ENCODE data around the gene FBLN2.

Gene FBLN2

DNA sequence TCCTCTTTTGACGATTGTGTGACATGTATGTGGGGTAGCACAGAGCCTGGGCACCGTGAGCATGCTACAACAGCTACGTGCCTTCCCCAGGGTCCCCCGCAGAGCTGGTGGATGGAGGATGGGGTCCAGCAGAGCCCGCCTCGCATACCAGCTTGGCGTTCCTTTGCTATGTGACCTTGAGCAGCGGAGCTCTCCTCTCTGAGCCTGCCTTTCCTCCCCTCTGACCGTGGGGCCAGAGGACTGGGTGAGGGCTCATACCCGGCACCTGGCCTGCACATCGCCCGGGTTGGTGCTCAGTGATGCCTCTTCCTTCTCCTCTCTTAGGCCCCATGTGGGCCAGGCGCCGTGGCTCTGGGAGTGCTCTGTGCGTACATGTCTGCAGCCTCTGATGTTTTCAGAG, 73.4 kb downstream of the FBLN2 start:
- no peak for DNase-seq (ENCODE audit: low spot score)

GRCh38 chr3:13623101-13623654, 74.3 kb downstream of the FBLN2 start:
- no peak for DNase-seq (ENCODE audit: low spot score)

DNA sequence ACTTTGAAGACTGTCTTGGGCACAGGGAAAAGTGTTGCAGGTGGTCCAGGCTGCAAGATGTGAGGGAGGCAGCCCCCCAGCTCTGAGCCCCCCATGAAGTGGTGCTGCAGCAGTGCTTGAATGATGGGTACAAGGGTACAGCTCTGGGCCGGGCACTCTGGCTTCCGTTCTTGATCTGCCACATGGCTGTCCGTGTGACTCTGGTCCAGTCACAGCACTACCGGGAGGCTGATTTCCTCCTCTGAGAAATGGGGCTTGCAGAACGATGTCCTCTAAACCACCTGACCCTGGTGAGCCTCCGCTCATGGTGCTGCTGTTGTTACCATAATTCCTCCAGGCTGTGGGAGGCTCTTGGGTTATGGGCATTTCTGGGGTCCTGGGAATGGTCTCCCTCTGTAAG, 75.1 kb downstream of the FBLN2 start:
- DNase-seq (ENCODE audit: low spot score) = no peak

GRCh38 chr3:13624671-13625125, 75.8 kb downstream of the FBLN2 start:
- no peak for DNase-seq (ENCODE audit: low spot score)

- no peak for DNase-seq (ENCODE audit: low spot score)
Observed at GRCh38 chr3:13626396-13626795, 77.5 kb downstream of the FBLN2 start.

DNA sequence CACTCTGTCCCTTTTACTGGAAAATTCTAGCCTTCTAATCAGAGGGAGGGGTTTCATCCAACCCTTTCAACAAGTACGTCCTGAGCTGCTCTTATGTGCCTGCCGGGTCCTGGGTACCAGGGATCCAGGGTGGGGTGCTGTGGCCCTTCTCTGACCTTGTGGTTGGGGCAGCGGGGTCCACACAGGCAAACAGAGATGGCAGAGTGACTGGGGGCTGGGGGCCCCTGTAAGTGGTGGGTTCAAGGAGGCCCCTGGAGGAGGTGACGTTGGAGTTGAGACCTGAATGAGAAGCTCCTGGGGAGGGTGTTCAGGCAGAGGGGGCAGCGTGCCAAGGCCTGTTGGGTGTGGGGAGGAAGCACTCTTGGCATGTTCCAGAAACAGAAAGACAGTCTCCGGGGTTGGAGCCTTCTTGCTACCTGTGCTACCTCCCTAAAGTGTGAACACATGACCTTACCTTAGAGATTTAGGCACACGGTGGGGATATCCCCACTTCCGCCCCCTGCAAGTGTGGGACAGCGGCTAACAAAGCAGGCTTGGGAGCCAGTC, 78.1 kb downstream of the FBLN2 start:
- DNase-seq (ENCODE audit: low spot score) = no peak

GRCh38 chr3:13627681-13628080, 78.8 kb downstream of the FBLN2 start:
- no peak for DNase-seq (ENCODE audit: low spot score)

- no peak for DNase-seq (ENCODE audit: low spot score)
Observed at GRCh38 chr3:13628432-13628831, 79.5 kb downstream of the FBLN2 start.

GRCh38 chr3:13628841-13629551, 80.1 kb downstream of the FBLN2 start:
- DNase-seq (ENCODE audit: low spot score) = no peak

GRCh38 chr3:13629644-13630043, 80.7 kb downstream of the FBLN2 start:
- DNase-seq (ENCODE audit: low spot score) = no peak

DNA sequence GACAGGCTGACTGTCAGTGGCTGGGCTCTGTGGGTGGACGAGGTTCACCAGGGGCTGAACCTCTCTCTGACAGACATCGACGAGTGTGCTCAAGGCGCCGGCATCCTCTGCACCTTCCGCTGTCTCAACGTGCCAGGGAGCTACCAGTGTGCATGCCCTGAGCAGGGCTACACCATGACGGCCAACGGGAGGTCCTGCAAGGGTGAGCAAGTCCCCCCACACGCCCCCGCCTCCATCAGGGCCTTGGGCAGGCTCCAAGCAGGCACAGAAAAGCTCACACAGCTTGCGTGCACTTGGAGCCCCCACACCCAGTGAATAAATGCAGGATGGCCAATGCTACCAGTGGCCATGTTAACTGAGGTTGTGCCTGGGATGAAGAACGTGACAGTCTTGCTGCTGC, 82.3 kb downstream of the FBLN2 start:
- DNase-seq (ENCODE audit: low spot score) = no peak

GRCh38 chr3:13633176-13633575, 84.3 kb downstream of the FBLN2 start:
- no peak for DNase-seq (ENCODE audit: low spot score)

- DNase-seq (ENCODE audit: low spot score) = no peak
Observed at GRCh38 chr3:13634151-13634550, 85.2 kb downstream of the FBLN2 start.

- DNase-seq (ENCODE audit: low spot score) = no peak
Observed at GRCh38 chr3:13634615-13635014, 85.7 kb downstream of the FBLN2 start.

DNA sequence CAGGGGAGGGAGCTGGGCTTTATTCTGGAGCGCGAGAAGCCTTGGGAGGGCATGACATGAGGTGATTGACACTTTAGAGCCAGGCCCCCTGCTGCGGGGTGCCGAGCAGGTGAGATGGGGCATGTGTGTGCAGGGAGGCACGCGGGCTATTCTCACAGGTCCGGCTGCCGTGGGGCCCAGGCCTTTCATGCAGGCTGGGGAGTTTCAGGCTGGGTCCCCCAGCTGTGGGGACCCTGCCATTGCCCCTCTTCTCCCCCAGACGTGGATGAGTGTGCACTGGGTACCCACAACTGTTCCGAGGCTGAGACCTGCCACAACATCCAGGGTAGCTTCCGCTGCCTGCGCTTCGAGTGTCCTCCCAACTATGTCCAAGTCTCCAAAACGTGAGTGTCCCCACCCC, 87.3 kb downstream of the FBLN2 start:
- no peak for DNase-seq (ENCODE audit: low spot score)

DNA sequence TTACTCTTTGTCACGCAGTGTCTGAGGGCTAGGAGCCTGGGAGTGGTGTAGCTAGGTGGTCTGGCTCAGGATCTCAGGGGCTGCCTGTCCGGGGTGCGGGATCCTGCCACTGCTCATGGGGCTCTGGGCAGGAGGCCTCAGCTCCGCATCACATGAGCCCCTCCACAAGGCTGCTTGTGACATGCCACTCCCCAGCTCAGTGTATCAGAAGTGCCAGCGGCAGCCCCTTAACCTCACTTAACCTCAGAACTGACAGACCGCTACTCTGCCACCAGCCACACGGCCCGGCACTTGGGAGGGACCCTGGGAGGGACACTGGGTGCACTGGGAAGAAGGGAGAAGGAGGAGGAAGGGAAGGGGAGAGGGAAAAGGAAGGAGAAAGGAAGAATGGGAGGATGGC, 87.9 kb downstream of the FBLN2 start:
- no peak for DNase-seq (ENCODE audit: low spot score)

- DNase-seq (ENCODE audit: low spot score) = no peak
Observed at GRCh38 chr3:13637311-13637891, 88.5 kb downstream of the FBLN2 start.

- no peak for DNase-seq (ENCODE audit: low spot score)
Observed at GRCh38 chr3:13637953-13638352, 89.0 kb downstream of the FBLN2 start.

GRCh38 chr3:13638927-13639326, 90.0 kb downstream of the FBLN2 start:
- DNase-seq (ENCODE audit: low spot score) = no peak

GRCh38 chr3:13642597-13642996, 93.7 kb downstream of the FBLN2 start:
- DNase-seq (ENCODE audit: low spot score) = no peak

DNA sequence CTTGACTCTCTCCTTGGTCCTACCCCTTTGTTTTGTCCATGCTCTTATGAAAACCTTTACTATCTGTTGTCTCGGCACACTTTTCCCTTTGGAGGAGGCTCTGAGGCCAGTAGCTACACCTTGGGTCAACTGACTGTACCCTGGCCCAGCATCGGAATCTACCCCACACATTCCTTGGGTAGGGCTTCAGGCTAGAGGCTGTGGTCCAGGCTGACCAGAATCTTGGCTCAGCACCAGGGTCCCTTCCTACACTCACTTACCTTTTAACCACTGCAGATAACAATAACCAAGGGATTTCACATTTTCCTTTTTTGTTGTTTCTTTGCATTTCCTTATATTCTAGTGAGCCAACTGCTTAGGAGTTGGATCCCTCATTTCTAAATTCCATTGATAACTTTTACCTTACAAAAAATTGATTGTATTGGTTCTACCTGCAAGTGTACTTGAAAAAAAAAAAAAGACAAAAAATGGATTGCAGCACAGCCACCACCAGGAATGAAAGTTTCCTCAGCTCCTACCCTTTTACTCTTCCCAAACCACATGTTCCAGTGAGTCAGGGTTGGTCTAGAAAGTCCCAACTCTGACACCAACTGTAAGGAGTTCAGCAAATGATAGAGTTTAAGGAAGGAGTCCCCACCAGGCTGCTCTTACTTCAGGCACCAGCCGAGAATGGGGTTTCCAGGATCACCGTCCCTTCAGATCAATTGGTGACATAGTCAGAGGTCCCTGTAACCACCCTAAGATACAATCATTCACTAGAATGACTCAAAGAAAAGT, 95.6 kb downstream of the FBLN2 start:
- DNase-seq (ENCODE audit: low spot score) = no peak
